NCI-H345 treated with DMSO at 0.1 percent for 48 hours (cell line): Measurements from ENCODE around the gene SLC66A2.

ENCODE experiments used
- DNase-seq: peaks from one replicate; lab custom pipeline; 2025; ENCODE audit not compliant: unreplicated experiment; lab: John Stamatoyannopoulos, UW

SLC66A2 gene

GRCh38 chr18:79904357-79905147 is 46.9 kb downstream of the SLC66A2 start:
- DNase-seq: peak; percentile 80

- DNase-seq: no peak
These were observed 47.6 kb downstream of the SLC66A2 start for GRCh38 chr18:79903787-79904356.

GRCh38 chr18:79903071-79903635 is 48.3 kb downstream of the SLC66A2 start:
- DNase-seq: no peak

GRCh38 chr18:79902640-79903039 is 48.8 kb downstream of the SLC66A2 start:
- DNase-seq: no peak

- no peak for DNase-seq
These were observed 49.4 kb downstream of the SLC66A2 start for GRCh38 chr18:79902075-79902474.

GRCh38 chr18:79901665-79902064 is 49.8 kb downstream of the SLC66A2 start:
- no peak for DNase-seq

- no peak for DNase-seq
These were observed 50.6 kb downstream of the SLC66A2 start for GRCh38 chr18:79900610-79901570.

- DNase-seq: no peak
These were observed 51.6 kb downstream of the SLC66A2 start for GRCh38 chr18:79899609-79900445.

GRCh38 chr18:79898952-79899608 is 52.4 kb downstream of the SLC66A2 start:
- no peak for DNase-seq

- DNase-seq: no peak
These were observed 53.4 kb downstream of the SLC66A2 start for GRCh38 chr18:79897940-79898625.

- no peak for DNase-seq
These were observed 54.7 kb downstream of the SLC66A2 start for GRCh38 chr18:79896738-79897137.

- no peak for DNase-seq
These were observed 60.8 kb downstream of the SLC66A2 start for GRCh38 chr18:79890674-79891073.

GRCh38 chr18:79889569-79889968 is 61.9 kb downstream of the SLC66A2 start:
- no peak for DNase-seq

GRCh38 chr18:79888016-79888415 is 63.4 kb downstream of the SLC66A2 start:
- no peak for DNase-seq

GRCh38 chr18:79887181-79888000 is 64.1 kb downstream of the SLC66A2 start:
- DNase-seq: no peak

GRCh38 chr18:79884963-79885728 is 66.3 kb downstream of the SLC66A2 start:
- no peak for DNase-seq

GRCh38 chr18:79884294-79884962 is 67.0 kb downstream of the SLC66A2 start:
- no peak for DNase-seq
